Measurements from ENCODE around the gene GADD45G. TPM values are rescaled to one million over a fixed set of nuclear protein-coding genes. Genes with fewer than 3 reads are reported as not detected.

GADD45G gene
- total RNA-seq, 2 experiments from 2014 or later: 3.7 to 5.0 TPM

GRCh38 chr9:89567649-89568048 lies 37.2 kb upstream of the GADD45G start:
- no peak for DNase-seq
- CTCF ChIA-PET: interaction anchor here (1.2 to 2.6 kb wide), 3 partner anchors 8 to 26 kb away, joined by 4 to 7 read pairs (median 6); no protein-coding TSS in a partner anchor

GRCh38 chr9:89574309-89574708 lies 30.5 kb upstream of the GADD45G start:
- Mint-ChIP-seq H3K27ac (no peak overlapping the region), H3K9me3 (no peaks in the 10 kb centered on the region), H3K36me3 (ENCODE audit: low read depth) (no peaks in the 10 kb centered on the region), H3K4me3 (no peak overlapping the region), H3K27me3 (peaks cover 10% of the 10 kb centered on the region), H3K4me1 (ENCODE audit: low read depth) (peaks cover 10% of the 10 kb centered on the region)
- no peak for TF ChIP-seq CTCF (IDR thresholded peaks at IDR 0.05)
- intact Hi-C loops (cut with micrococcal nuclease): no loop called here
- ATAC-seq (no peak), DNase-seq (no peak)
- ChIA-PET POLR2A (interaction anchor here (0.6 kb wide), 1 partner anchor 1204 kb away, joined by 3 read pairs; no protein-coding TSS in a partner anchor), CTCF (interaction anchor here (1.1 to 1.9 kb wide), 2 partner anchors 23 to 199 kb away, joined by 3 to 7 read pairs; no protein-coding TSS in a partner anchor)

More at GRCh38 chr9:89567649-89568048, 37.2 kb upstream of the GADD45G start:
- Mint-ChIP-seq H3K9me3 (no peaks in the 10 kb centered on the region), H3K36me3 (ENCODE audit: low read depth) (no peaks in the 10 kb centered on the region), H3K27me3 (no peaks in the 10 kb centered on the region), H3K4me1 (ENCODE audit: low read depth) (peaks cover 9% of the 10 kb centered on the region), H3K27ac (no peak overlapping the region), H3K4me3 (no peak overlapping the region)
- ATAC-seq: no peak
- POLR2A ChIA-PET: interaction anchor here (0.7 to 1.0 kb wide), 2 partner anchors 25 to 166 kb away, joined by 3 read pairs; no protein-coding TSS in a partner anchor
- intact Hi-C loops (cut with micrococcal nuclease): no loop called here
- TF ChIP-seq CTCF (IDR thresholded peaks at IDR 0.05): no peak

GRCh38 chr9:89576404-89576839 lies 28.4 kb upstream of the GADD45G start:
- ATAC-seq (no peak), DNase-seq (no peak)
- no peaks in the 10 kb centered on the region for H3K9me3 Mint-ChIP-seq
- no peaks in the 10 kb centered on the region for H3K36me3 Mint-ChIP-seq (ENCODE audit: low read depth)
- CTCF ChIA-PET: interaction anchor here (0.8 to 3.7 kb wide), 13 partner anchors 9 to 526 kb away, joined by 3 to 22 read pairs (median 6); no protein-coding TSS in a partner anchor
- no peak overlapping the region for H3K27ac Mint-ChIP-seq
- peaks cover 21% of the 10 kb centered on the region for H3K4me1 Mint-ChIP-seq (ENCODE audit: low read depth)
- intact Hi-C loops (cut with micrococcal nuclease): no loop called here
- H3K4me3 Mint-ChIP-seq: no peak overlapping the region
- peaks cover 17% of the 10 kb centered on the region for H3K27me3 Mint-ChIP-seq
- POLR2A ChIA-PET: no interaction called here
- TF ChIP-seq CTCF (IDR thresholded peaks at IDR 0.05): peak; percentile 91

GRCh38 chr9:89577363-89577762 lies 27.4 kb upstream of the GADD45G start:
- Mint-ChIP-seq H3K4me3 (no peak overlapping the region), H3K9me3 (no peaks in the 10 kb centered on the region), H3K36me3 (ENCODE audit: low read depth) (no peaks in the 10 kb centered on the region), H3K27me3 (peaks cover 21% of the 10 kb centered on the region), H3K4me1 (ENCODE audit: low read depth) (peaks cover 21% of the 10 kb centered on the region), H3K27ac (no peak overlapping the region)
- no peak for DNase-seq
- ATAC-seq: no peak
- POLR2A ChIA-PET: no interaction called here
- no peak for TF ChIP-seq CTCF (IDR thresholded peaks at IDR 0.05)
- CTCF ChIA-PET: interaction anchor here (1.5 to 3.7 kb wide), 6 partner anchors 13 to 523 kb away, joined by 5 to 22 read pairs (median 10); no protein-coding TSS in a partner anchor
- intact Hi-C loops (cut with micrococcal nuclease): no loop called here

- TF ChIP-seq CTCF (IDR thresholded peaks at IDR 0.05): no peak
- DNase-seq: peak; percentile 77
- peak; percentile 96 for ATAC-seq
- Mint-ChIP-seq H3K27me3 (peaks cover 35% of the 10 kb centered on the region), H3K36me3 (ENCODE audit: low read depth) (no peaks in the 10 kb centered on the region), H3K4me1 (ENCODE audit: low read depth) (peaks cover 13% of the 10 kb centered on the region), H3K4me3 (no peak overlapping the region), H3K27ac (peak overlapping the region; percentile 73), H3K9me3 (peaks cover 2% of the 10 kb centered on the region)
- intact Hi-C loops (cut with micrococcal nuclease): no loop called here
- CTCF ChIA-PET: interaction anchor here (1.1 to 3.8 kb wide), 3 partner anchors 14 to 31 kb away, joined by 4 to 20 read pairs (median 6); no protein-coding TSS in a partner anchor
- POLR2A ChIA-PET: no interaction called here
Observed at GRCh38 chr9:89579741-89580385, 24.9 kb upstream of the GADD45G start.

Data from activated CD8-positive, alpha-beta T cell treated with anti-CD3 and anti-CD28 coated beads for 36 hours (primary cell).